A673 (cell line): ENCODE results near the gene EEF1A2. TPM values are rescaled to one million over a fixed set of nuclear protein-coding genes. Genes with fewer than 3 reads are reported as not detected.

ENCODE experiments used
- BruUV-seq: library from RNA; stranded (reverse); fragments of 400-500 nt; replicated peaks from 2 replicates; lab custom pipeline; 2021; lab: Mats Ljungman, UMichigan
- CTCF ChIA-PET: fragments of 300-600 bp; sonication (Branson Sonifier 250); formaldehyde crosslinking; loops from one replicate; lab custom pipeline; 2022; ENCODE audit warnings: antibody characterized with exemption; lab: Charles Lee
- POLR2A ChIA-PET: fragments of 300-600 bp; sonication (Branson Sonifier 250); formaldehyde crosslinking; loops from one replicate; lab custom pipeline; 2022; ENCODE audit warnings: antibody characterized with exemption; ENCODE audit not compliant: low non-redundant PET; lab: Charles Lee
- DNase-seq: peaks from one replicate; pipeline ENCODE4 v3.0.0-alpha.2; 2015; ENCODE audit warnings: low spot score
- H3K27ac ChIP-seq: fragments of 200-600 bp; sonication (generic); 2 replicates; pipeline ENCODE4 v1.5.1; 2016; ENCODE audit warnings: mixed run types, low read depth, mild to moderate bottlenecking, mixed read lengths, antibody characterized with exemption, low read length; ENCODE audit not compliant: poor library complexity, severe bottlenecking
- H3K27me3 ChIP-seq: fragments of 200-600 bp; sonication (generic); replicated peaks from 2 replicates; pipeline ENCODE4 v1.6.1; 2017; ENCODE audit warnings: mixed run types, low read depth, mild to moderate bottlenecking, mixed read lengths, antibody characterized with exemption, low read length; ENCODE audit not compliant: insufficient read depth, poor library complexity
- H3K36me3 ChIP-seq: fragments of 200-600 bp; sonication (generic); 2 replicates; pipeline ENCODE4 v1.6.1; 2016; ENCODE audit warnings: mixed run types, mild to moderate bottlenecking, mixed read lengths, antibody characterized with exemption, low read length; ENCODE audit not compliant: insufficient read depth, poor library complexity, severe bottlenecking
- H3K4me1 ChIP-seq: fragments of 200-600 bp; sonication (generic); 2 replicates; pipeline ENCODE4 v1.6.1; 2017; ENCODE audit warnings: mixed run types, mild to moderate bottlenecking, mixed read lengths, antibody characterized with exemption, low read length; ENCODE audit not compliant: insufficient read depth, poor library complexity, severe bottlenecking
- H3K4me3 ChIP-seq: fragments of 200-600 bp; sonication (generic); 2 replicates; pipeline ENCODE4 v1.5.1; 2016; ENCODE audit warnings: low read depth, mixed run types, mild to moderate bottlenecking, mixed read lengths, low read length; ENCODE audit not compliant: poor library complexity, severe bottlenecking
- H3K9me3 ChIP-seq: fragments of 200-600 bp; sonication (generic); 2 replicates; pipeline ENCODE4 v1.6.1; 2016; ENCODE audit warnings: mixed run types, low read depth, mild to moderate bottlenecking, mixed read lengths, antibody characterized with exemption, low read length; ENCODE audit not compliant: poor library complexity, severe bottlenecking
- CTCF ChIP-seq: fragments of 300-800, 200-600 bp; sonication (generic); conservative IDR thresholded peaks from 2 replicates; pipeline ENCODE4 v1.5.1; 2017; ENCODE audit warnings: low read depth, mild to moderate bottlenecking, antibody characterized with exemption, low read length, moderate library complexity, mixed read lengths
- EZH2 ChIP-seq: fragments of 200-600 bp; sonication (generic); IDR thresholded peaks from 2 replicates; pipeline ENCODE4 v1.6.1; 2017; ENCODE audit warnings: borderline replicate concordance, low read depth, mild to moderate bottlenecking, mixed read lengths, antibody characterized with exemption, low read length; ENCODE audit not compliant: poor library complexity, severe bottlenecking
- intact Hi-C: fragments of 100-400 bp; cut with micrococcal nuclease; formaldehyde crosslinking; loops from one replicate; pipeline ENCODE4 v1.10.0; 2022; ENCODE audit not compliant: unreplicated experiment
- total RNA-seq: library from RNA; stranded (reverse); gene quantifications from 2 replicates; pipeline ENCODE4 v1.2.3, GENCODE V29; 2021

Gene EEF1A2
- total RNA-seq, 1 experiment from 2014 or later: 7.5 TPM

GRCh38 chr20:63501818-63502670, 3.2 kb upstream of the EEF1A2 start:
- Histone ChIP-seq H3K9me3 (no peaks in the 10 kb centered on the region), H3K4me1 (peaks cover 8% of the 10 kb centered on the region), H3K27ac (no peak overlapping the region), H3K4me3 (no peak overlapping the region), H3K27me3 (peaks cover 5% of the 10 kb centered on the region), H3K36me3 (no peaks in the 10 kb centered on the region)
- peak; percentile 67 for DNase-seq
- no TSS peak for BruUV-seq
- no peak for TF ChIP-seq EZH2
- no peak for TF ChIP-seq CTCF
- ChIA-PET CTCF (no interaction called here), POLR2A (interaction anchor here (0.6 kb wide), 1 partner anchor 363 kb away, joined by 3 read pairs; the partner anchor contains the start of gene TPD52L2)
- intact Hi-C loops: no loop called here

- Histone ChIP-seq H3K27me3 (peaks cover 5% of the 10 kb centered on the region), H3K36me3 (no peaks in the 10 kb centered on the region), H3K4me3 (no peak overlapping the region), H3K9me3 (no peaks in the 10 kb centered on the region), H3K27ac (no peak overlapping the region), H3K4me1 (peaks cover 8% of the 10 kb centered on the region)
- intact Hi-C loops: no loop called here
- no peak for DNase-seq
- BruUV-seq: no TSS peak
- CTCF ChIA-PET: no interaction called here
- TF ChIP-seq EZH2 (no peak), CTCF (no peak)
- POLR2A ChIA-PET: no interaction called here
Measured at GRCh38 chr20:63500902-63501817, 2.3 kb upstream of the EEF1A2 start.

- Histone ChIP-seq H3K4me1 (peaks cover 8% of the 10 kb centered on the region), H3K36me3 (no peaks in the 10 kb centered on the region), H3K4me3 (no peak overlapping the region), H3K27me3 (peaks cover 5% of the 10 kb centered on the region), H3K27ac (no peak overlapping the region), H3K9me3 (no peaks in the 10 kb centered on the region)
- TF ChIP-seq EZH2: no peak
- no peak for TF ChIP-seq CTCF
- DNase-seq: no peak
- ChIA-PET CTCF (no interaction called here), POLR2A (no interaction called here)
- intact Hi-C loops: no loop called here
- BruUV-seq: no TSS peak
Measured at GRCh38 chr20:63500151-63500901, 1.4 kb upstream of the EEF1A2 start.
